ENCODE data around the gene PDE4DIP.
"Not testable (repeated sequence)": the region's sequence is repeated elsewhere in the genome, so short reads cannot be mapped to it uniquely, and the experiment has no call there.

The PDE4DIP gene

DNA sequence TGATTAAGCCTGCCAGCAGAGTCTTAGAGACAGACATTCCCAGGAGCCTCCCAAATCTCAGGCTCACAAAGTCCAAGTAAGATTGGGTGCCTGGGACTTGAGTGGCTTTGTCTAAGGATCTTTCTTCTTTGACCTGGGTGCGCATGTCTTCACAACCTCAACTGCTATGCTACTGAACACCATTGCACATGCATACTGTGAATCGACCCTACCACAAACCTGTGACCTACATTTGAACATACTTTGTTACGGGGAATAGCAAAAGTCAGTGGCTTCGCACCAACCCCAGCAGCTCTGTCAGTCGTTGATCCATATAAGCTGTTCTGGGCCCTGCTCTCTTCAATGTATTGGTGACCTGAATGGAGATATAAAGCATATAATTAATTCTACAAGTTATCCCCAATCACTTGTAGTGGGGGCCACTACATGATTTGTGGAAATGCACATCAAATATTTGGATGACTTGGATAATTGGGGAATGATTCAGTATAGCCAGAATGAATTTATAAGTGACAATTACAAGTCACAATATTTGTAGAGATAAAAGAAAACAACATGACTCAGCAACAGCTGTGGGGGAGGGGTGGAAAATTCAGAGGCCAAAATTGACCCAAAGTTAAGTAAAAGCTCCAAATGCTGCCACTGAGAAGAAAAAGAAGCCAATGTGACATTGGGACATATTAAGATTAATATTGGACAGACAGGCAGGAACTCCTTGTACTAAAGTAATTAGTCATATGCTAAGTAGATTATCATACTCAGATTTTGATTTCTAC is 152.4 kb downstream of the PDE4DIP start:
- H3K36me3 ChIP-seq; H3K27ac ChIP-seq; H3K9me3 ChIP-seq (ENCODE audit: severe bottlenecking); DNase-seq; H3K4me3 ChIP-seq (ENCODE audit: low read depth, low read length); H3K27me3 ChIP-seq (ENCODE audit: insufficient read depth, low read depth, severe bottlenecking): not testable (repeated sequence)

DNA sequence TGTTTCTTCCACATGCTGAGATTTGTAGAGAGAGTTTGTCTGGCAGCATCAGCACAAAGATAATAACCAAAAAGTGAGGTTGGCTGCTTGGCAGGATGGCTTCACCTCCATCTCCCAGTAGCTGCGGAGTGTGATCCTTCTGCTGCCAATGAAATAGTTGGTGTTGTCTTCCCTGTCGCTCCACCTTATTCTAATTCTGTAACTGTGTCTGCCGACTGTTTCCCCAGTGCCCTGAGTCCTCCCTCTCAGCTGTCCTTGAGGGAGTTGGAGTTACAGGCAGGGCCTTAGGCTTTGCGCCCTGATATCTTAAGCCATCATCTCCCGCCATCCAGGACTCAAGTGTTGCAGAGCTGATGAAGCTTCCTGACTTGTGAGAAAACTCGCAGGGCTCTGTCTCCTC is 153.2 kb downstream of the PDE4DIP start:
- H3K9me3 ChIP-seq (ENCODE audit: severe bottlenecking); H3K27me3 ChIP-seq (ENCODE audit: insufficient read depth, low read depth, severe bottlenecking); H3K27ac ChIP-seq; DNase-seq; H3K36me3 ChIP-seq; H3K4me3 ChIP-seq (ENCODE audit: low read depth, low read length): not testable (repeated sequence)

DNA sequence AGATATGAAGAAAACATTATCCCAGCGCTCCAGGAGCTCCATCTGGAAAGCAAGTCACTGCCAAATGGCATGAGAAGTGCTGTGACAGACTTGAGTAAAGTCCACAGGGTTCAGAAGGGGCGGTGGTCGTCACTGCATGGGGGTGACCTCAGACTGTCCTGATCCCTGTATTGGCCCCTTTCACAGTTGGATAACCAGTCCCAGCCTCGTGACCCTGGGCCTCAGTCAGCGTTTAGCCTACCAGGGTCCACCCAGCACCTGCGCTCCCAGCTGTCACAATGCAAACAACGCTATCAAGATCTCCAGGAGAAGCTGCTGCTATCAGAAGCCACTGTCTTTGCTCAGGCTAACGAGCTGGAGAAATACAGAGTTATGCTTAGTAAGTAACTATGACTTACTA is 158.4 kb downstream of the PDE4DIP start:
- not testable (repeated sequence) for H3K9me3 ChIP-seq (ENCODE audit: severe bottlenecking); H3K36me3 ChIP-seq; H3K27me3 ChIP-seq (ENCODE audit: insufficient read depth, low read depth, severe bottlenecking); DNase-seq; H3K4me3 ChIP-seq (ENCODE audit: low read depth, low read length); H3K27ac ChIP-seq

DNA sequence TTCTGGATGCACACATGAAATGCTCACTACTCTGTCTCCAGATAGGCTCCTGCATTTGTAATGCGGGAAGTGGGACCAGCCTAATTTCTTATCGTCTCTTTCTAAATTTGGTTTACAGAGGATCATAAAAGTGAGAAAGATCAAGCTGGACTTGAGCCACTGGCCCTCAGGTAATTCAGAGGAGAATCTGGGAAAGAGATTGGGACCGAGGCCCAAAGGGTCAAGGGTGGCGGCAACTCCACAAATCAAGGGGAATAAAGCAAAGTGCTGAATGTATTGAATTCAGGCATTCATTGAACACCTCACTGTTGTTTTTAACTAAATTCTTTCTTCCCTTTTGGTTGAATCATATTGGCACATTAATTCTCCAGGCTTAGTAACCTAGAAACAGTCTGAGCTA is 164.1 kb downstream of the PDE4DIP start:
- not testable (repeated sequence) for H3K27me3 ChIP-seq (ENCODE audit: insufficient read depth, low read depth, severe bottlenecking); H3K4me3 ChIP-seq (ENCODE audit: low read depth, low read length); H3K27ac ChIP-seq; H3K9me3 ChIP-seq (ENCODE audit: severe bottlenecking); DNase-seq; H3K36me3 ChIP-seq

DNA sequence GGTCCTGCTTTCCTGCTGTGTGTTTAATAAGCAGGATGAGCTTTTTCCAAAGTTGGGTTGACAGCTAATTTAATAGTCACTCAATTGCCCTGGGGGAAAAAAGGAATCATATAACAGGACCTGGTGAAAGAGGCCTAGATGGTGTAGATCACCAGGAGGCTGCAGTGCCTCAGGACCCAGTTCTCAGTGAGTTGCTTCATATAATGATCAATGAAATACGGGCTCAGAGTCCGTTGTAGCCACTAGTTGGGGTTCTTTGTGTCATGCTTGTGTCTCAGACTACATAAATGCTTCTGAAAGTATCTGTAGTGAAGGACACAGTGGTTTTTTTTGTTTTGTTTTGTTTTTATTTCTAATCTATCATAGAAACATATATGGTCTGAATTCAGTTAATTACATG is 164.5 kb downstream of the PDE4DIP start:
- not testable (repeated sequence) for DNase-seq; H3K27ac ChIP-seq; H3K4me3 ChIP-seq (ENCODE audit: low read depth, low read length); H3K27me3 ChIP-seq (ENCODE audit: insufficient read depth, low read depth, severe bottlenecking); H3K9me3 ChIP-seq (ENCODE audit: severe bottlenecking); H3K36me3 ChIP-seq

DNA sequence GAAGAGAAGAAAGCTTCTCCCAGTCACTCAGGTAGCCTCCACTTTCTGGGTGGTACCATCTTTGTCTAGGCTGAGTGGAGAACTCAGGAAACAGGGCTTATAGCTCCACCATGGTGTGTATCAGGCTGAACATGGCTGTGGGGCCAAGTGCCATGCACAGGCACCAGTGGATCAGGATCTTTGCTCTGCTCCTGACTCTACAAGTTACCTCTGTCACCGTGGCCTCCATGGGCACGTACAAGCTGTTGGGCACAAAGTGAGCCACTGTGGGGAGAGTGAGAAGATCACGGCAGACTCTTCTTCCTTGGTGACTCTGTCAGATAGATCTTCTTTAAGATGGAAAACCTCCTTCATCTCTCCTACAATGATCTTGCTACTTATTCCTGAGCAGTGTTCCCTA is 165.5 kb downstream of the PDE4DIP start:
- H3K9me3 ChIP-seq (ENCODE audit: severe bottlenecking); DNase-seq; H3K36me3 ChIP-seq; H3K27ac ChIP-seq; H3K4me3 ChIP-seq (ENCODE audit: low read depth, low read length); H3K27me3 ChIP-seq (ENCODE audit: insufficient read depth, low read depth, severe bottlenecking): not testable (repeated sequence)

DNA sequence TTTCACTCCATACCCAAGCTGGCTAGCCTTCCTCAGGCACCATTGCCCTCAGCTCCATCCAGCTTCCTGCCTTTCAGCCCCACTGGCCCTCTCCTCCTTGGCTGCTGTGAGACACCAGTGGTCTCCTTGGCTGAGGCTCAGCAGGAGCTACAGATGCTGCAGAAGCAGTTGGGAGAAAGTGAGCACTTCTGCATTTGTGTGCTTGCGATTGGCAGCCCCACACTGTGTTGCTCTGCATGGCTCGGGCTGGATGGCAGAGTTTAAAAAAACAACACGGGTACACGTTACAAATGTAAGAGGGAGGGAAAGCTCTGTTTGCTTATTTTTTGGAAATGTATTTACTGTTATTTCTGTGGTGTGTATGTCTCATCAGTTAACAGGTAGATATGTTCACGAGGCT is 168.4 kb downstream of the PDE4DIP start:
- not testable (repeated sequence) for H3K36me3 ChIP-seq; H3K4me3 ChIP-seq (ENCODE audit: low read depth, low read length); H3K9me3 ChIP-seq (ENCODE audit: severe bottlenecking); H3K27ac ChIP-seq; H3K27me3 ChIP-seq (ENCODE audit: insufficient read depth, low read depth, severe bottlenecking); DNase-seq

DNA sequence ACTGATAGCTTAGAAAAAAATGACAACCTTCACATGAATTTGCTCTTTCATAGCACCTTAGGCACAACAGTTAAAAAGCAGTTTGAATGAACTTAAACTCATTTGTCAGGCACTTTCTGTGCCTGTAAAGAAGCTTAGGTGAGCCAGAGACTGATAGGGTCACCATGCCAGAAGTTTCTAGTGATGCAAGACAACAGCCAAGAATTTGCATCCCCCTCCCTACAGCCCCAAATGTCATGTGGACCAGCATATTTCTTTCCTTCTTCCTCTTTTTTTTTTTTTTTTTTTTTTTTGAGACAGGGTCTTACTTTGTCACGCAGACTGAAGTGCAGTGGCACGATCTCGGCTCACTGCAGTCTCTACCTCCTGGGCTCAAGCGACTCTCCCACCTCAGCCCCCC is 169.3 kb downstream of the PDE4DIP start:
- H3K27ac ChIP-seq; H3K4me3 ChIP-seq (ENCODE audit: low read depth, low read length); H3K9me3 ChIP-seq (ENCODE audit: severe bottlenecking); H3K27me3 ChIP-seq (ENCODE audit: insufficient read depth, low read depth, severe bottlenecking); DNase-seq; H3K36me3 ChIP-seq: not testable (repeated sequence)

DNA sequence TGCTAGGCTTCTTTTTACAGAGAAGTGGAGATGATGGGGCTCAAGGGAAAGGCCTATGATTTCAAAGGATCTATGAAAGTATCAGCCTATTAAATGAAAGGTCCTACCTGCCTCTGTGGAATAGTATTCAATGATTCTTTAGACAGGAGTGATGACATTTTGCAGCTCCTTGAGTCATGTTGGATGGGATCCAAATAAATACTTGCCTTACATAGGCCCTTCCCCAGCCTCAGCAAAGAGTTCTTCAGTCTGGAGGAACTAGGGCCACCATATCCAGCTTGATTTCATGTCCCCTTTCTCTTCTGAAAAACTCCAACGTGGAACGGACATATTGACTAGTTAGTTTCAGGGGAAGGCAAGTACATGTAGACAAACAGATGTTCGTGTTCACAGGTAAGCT is 171.3 kb downstream of the PDE4DIP start:
- H3K27ac ChIP-seq; H3K4me3 ChIP-seq (ENCODE audit: low read depth, low read length); H3K36me3 ChIP-seq; DNase-seq; H3K9me3 ChIP-seq (ENCODE audit: severe bottlenecking); H3K27me3 ChIP-seq (ENCODE audit: insufficient read depth, low read depth, severe bottlenecking): not testable (repeated sequence)

DNA sequence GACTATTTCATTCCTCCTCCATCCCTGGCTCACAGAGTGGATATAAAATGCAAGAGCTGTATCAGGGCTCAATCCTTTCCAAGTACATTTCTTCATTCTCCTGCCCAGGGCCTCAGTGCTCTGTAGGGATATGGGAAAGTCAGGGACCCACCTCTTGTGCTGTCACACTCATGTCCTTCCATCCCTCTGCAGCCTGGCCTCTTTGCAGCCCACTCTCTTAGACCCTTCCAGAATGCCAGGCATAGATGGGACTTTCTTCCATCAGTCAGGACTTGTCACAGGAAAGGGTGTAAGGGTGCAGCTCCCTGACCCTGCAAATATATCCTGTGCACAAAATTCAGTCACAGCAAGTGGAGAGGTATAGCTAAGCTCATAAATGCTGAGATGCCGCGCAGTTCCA is 172.4 kb downstream of the PDE4DIP start:
- DNase-seq; H3K27ac ChIP-seq; H3K9me3 ChIP-seq (ENCODE audit: severe bottlenecking); H3K36me3 ChIP-seq; H3K27me3 ChIP-seq (ENCODE audit: insufficient read depth, low read depth, severe bottlenecking); H3K4me3 ChIP-seq (ENCODE audit: low read depth, low read length): not testable (repeated sequence)

DNA sequence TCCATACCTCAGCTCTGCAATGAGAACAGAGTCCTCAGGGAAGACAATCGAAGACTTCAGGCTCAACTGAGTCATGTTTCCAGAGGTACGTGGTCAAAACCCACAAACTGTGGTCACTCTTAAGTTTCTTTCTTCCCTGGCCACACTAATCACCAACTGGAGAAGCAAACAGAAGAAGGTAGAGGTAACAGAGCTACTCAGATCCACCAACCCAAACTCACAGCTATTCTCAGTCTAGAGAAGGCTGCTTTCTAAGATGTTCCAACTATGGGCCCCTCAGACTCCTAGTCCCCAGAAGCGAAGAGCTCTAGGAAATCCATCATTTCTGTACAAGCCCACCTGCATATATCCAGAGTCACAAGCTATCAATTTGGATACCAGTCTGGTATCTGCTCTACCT is 174.3 kb downstream of the PDE4DIP start:
- H3K36me3 ChIP-seq; H3K27ac ChIP-seq; H3K27me3 ChIP-seq (ENCODE audit: insufficient read depth, low read depth, severe bottlenecking); H3K4me3 ChIP-seq (ENCODE audit: low read depth, low read length); DNase-seq; H3K9me3 ChIP-seq (ENCODE audit: severe bottlenecking): not testable (repeated sequence)

DNA sequence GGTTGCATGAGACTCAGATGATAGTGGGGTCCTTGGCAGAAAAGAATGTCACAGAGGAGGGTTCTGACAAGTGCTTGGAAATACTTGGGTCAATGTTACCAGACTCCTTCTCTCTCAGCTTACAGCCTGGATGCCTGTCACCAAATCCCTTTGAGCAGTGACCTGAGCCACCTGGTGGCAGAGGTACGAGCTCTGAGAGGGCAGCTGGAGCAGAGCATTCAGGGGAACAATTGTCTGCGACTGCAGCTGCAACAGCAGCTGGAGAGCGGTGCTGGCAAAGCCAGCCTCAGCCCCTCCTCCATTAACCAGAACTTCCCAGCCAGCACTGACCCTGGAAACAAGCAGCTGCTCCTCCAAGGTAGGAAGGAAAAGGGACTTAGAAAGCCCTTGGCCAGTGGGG is 180.1 kb downstream of the PDE4DIP start:
- not testable (repeated sequence) for H3K27ac ChIP-seq; H3K27me3 ChIP-seq (ENCODE audit: insufficient read depth, low read depth, severe bottlenecking); H3K9me3 ChIP-seq (ENCODE audit: severe bottlenecking); H3K36me3 ChIP-seq; H3K4me3 ChIP-seq (ENCODE audit: low read depth, low read length); DNase-seq

DNA sequence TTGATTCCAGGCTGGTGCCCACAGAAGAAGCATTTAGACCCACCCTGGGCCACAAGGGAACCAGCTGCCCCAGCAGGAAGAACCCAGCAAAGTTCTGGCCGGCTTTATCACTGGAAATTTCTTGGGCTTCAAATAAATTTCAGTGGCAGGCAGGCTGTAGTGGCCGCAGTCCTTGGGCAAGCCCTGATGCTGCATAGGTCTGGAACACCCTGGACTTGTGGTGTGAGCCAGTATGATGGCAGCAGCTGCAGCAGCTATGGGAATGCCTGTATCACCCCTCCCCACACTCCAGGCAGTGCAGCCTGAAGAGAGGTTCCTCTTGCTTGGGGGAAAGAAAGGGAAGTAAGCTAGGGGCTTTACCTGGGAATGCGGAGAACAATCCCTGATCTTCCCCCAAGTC is 189.7 kb downstream of the PDE4DIP start:
- H3K36me3 ChIP-seq; H3K4me3 ChIP-seq (ENCODE audit: low read depth, low read length); DNase-seq; H3K9me3 ChIP-seq (ENCODE audit: severe bottlenecking); H3K27me3 ChIP-seq (ENCODE audit: insufficient read depth, low read depth, severe bottlenecking); H3K27ac ChIP-seq: not testable (repeated sequence)

DNA sequence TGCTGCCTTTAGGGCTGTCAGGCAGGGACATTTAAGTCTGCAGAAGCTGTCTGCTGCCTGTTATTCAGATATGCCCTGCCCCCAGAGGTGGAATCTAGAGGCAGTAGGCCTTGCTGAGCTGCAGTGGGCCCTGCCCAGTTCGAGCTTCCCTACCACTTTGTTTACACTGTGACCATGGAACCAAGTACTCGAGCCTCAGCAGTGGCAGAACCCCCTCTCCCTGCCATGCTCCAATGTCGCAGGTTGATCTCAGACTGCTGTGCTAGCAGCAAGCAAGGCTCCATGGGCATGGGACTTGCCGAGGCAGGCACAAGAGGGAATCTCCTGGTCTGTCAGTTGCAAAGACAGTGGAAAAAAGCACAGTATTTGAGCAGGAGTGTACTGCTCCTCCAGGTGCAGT is 198.8 kb downstream of the PDE4DIP start:
- not testable (repeated sequence) for H3K27me3 ChIP-seq (ENCODE audit: insufficient read depth, low read depth, severe bottlenecking); H3K4me3 ChIP-seq (ENCODE audit: low read depth, low read length); H3K36me3 ChIP-seq; DNase-seq; H3K9me3 ChIP-seq (ENCODE audit: severe bottlenecking); H3K27ac ChIP-seq

DNA sequence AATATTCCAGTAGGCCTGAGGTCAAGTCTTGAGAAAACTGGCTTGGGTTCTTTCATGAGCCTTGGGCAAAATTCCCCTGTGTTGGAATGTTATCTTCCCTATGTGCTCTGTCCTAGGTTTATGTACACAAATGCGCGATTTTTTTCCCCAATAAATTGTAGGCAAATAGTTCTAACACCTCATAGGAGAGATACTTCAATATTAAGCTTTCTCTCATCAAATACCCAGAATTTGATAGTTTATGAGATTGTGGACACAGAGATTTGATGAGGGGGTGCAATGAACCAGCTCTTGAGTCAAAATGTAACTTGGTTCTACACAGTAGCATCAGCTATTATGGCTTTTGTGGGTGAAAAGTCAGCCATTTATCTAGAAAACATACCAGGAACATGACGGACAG is 220.4 kb downstream of the PDE4DIP start:
- H3K4me3 ChIP-seq (ENCODE audit: low read depth, low read length); H3K27ac ChIP-seq; H3K27me3 ChIP-seq (ENCODE audit: insufficient read depth, low read depth, severe bottlenecking); DNase-seq; H3K9me3 ChIP-seq (ENCODE audit: severe bottlenecking): not testable (repeated sequence)
- peaks cover 29% of the 10 kb centered on the region for H3K36me3 ChIP-seq
